Measurements from ENCODE around the gene SKA1.

- no peak for TF ChIP-seq CTCF (IDR thresholded peaks at IDR 0.05; ENCODE audit: poor library complexity, severe bottlenecking)
- TF ChIP-seq RAD21 (conservative IDR thresholded peaks at IDR 0.05): no peak
- TF ChIP-seq EP300 (conservative IDR thresholded peaks at IDR 0.05; ENCODE audit: poor library complexity, severe bottlenecking): no peak
- TF ChIP-seq SMC3 (conservative IDR thresholded peaks at IDR 0.05; ENCODE audit: poor library complexity): no peak
These were observed 34.4 kb downstream of the SKA1 start for GRCh38 chr18:50409236-50409635.

All from neural cell (in vitro differentiated cells).